Ishikawa (cell line): Measurements from ENCODE around the gene SPDYC.
A peak's percentile ranks its signal among the peaks of the same experiment; 100 is the strongest.

Experiments
- CEBPB ChIP-seq: IDR thresholded peaks from 2 replicates; pipeline ENCODE4 v1.6.1; 2012
- CREB1 ChIP-seq: IDR thresholded peaks from 2 replicates; pipeline ENCODE4 v1.6.1; 2012; ENCODE audit warnings: low read depth
- EGR1 ChIP-seq: IDR thresholded peaks from 2 replicates; pipeline ENCODE4 v1.6.1; 2012
- EP300 ChIP-seq: IDR thresholded peaks from 2 replicates; pipeline ENCODE4 v1.6.1; 2012; ENCODE audit warnings: borderline replicate concordance
- FOXM1 ChIP-seq: IDR thresholded peaks from 2 replicates; pipeline ENCODE4 v1.6.1; 2012; ENCODE audit warnings: low read depth, borderline replicate concordance
- MAX ChIP-seq: IDR thresholded peaks from 2 replicates; pipeline ENCODE4 v1.6.1; 2012
- NFIC ChIP-seq: IDR thresholded peaks from 2 replicates; pipeline ENCODE4 v1.6.1; 2012
- RAD21 ChIP-seq: IDR thresholded peaks from 2 replicates; pipeline ENCODE4 v1.6.1; 2012; ENCODE audit warnings: low read depth
- REST ChIP-seq: IDR thresholded peaks from 2 replicates; pipeline ENCODE4 v1.6.1; 2012; ENCODE audit warnings: low read depth, mild to moderate bottlenecking
- TAF1 ChIP-seq: IDR thresholded peaks from 2 replicates; pipeline ENCODE4 v1.6.1; 2012; ENCODE audit warnings: low read depth, mild to moderate bottlenecking
- TCF12 ChIP-seq: IDR thresholded peaks from 2 replicates; pipeline ENCODE4 v1.6.1; 2012; ENCODE audit warnings: low read depth
- TEAD4 ChIP-seq: IDR thresholded peaks from 2 replicates; pipeline ENCODE4 v1.6.1; 2012
- USF1 ChIP-seq: IDR thresholded peaks from 2 replicates; pipeline ENCODE4 v1.6.1; 2012
- YY1 ChIP-seq: IDR thresholded peaks from 2 replicates; pipeline ENCODE4 v1.6.1; 2012; ENCODE audit warnings: low read depth
- ZBTB7A ChIP-seq: IDR thresholded peaks from 2 replicates; pipeline ENCODE4 v1.6.1; 2012; ENCODE audit warnings: low read depth

The SPDYC gene

GRCh38 chr11:65184146-65184545, 14.1 kb downstream of the SPDYC start:
- TF ChIP-seq RAD21 (no peak), USF1 (no peak), YY1 (no peak), TAF1 (no peak), NFIC (no peak), EP300 (no peak), CREB1 (no peak), CEBPB (no peak), MAX (no peak), ZBTB7A (no peak), REST (no peak), FOXM1 (no peak), TCF12 (no peak), EGR1 (no peak), TEAD4 (no peak)

GRCh38 chr11:65185171-65185570, 15.1 kb downstream of the SPDYC start:
- no peak for TF ChIP-seq YY1

GRCh38 chr11:65185869-65186341, 15.9 kb downstream of the SPDYC start:
- no peak for TF ChIP-seq USF1
- peak; percentile 38; the same call in 1 of the 2 replicates for TF ChIP-seq CEBPB

GRCh38 chr11:65186701-65187100, 16.7 kb downstream of the SPDYC start:
- TF ChIP-seq TCF12 = no peak
- no peak for TF ChIP-seq MAX
- TF ChIP-seq EGR1 = no peak
- no peak for TF ChIP-seq RAD21
- TF ChIP-seq FOXM1 = no peak
- no peak for TF ChIP-seq EP300

GRCh38 chr11:65187146-65187675, 17.2 kb downstream of the SPDYC start:
- no peak for TF ChIP-seq TEAD4
- no peak for TF ChIP-seq EGR1
- no peak for TF ChIP-seq YY1
- no peak for TF ChIP-seq NFIC
- no peak for TF ChIP-seq USF1
- no peak for TF ChIP-seq REST
- no peak for TF ChIP-seq FOXM1
- no peak for TF ChIP-seq TAF1
- no peak for TF ChIP-seq MAX
- no peak for TF ChIP-seq ZBTB7A

GRCh38 chr11:65187971-65188461, 18.0 kb downstream of the SPDYC start:
- TF ChIP-seq TEAD4 = no peak
- no peak for TF ChIP-seq EP300
- TF ChIP-seq FOXM1 = no peak
- TF ChIP-seq CREB1 = no peak
- TF ChIP-seq TCF12 = no peak
- TF ChIP-seq ZBTB7A = no peak
- TF ChIP-seq REST = no peak
- TF ChIP-seq NFIC = no peak
- no peak for TF ChIP-seq USF1
- TF ChIP-seq RAD21 = no peak
- no peak for TF ChIP-seq TAF1
- no peak for TF ChIP-seq CEBPB
- TF ChIP-seq EGR1 = no peak
- no peak for TF ChIP-seq MAX
- TF ChIP-seq YY1 = no peak
